ENCODE results near the gene S100A5. TPM values are rescaled to one million over a fixed set of nuclear protein-coding genes. Genes with fewer than 3 reads are reported as not detected.

S100A5 gene
- total and polyA plus RNA-seq, 2 of the 8 experiments (the other 6 are each of a cell fraction or from before 2014, with no cell fraction given): not detected

DNA sequence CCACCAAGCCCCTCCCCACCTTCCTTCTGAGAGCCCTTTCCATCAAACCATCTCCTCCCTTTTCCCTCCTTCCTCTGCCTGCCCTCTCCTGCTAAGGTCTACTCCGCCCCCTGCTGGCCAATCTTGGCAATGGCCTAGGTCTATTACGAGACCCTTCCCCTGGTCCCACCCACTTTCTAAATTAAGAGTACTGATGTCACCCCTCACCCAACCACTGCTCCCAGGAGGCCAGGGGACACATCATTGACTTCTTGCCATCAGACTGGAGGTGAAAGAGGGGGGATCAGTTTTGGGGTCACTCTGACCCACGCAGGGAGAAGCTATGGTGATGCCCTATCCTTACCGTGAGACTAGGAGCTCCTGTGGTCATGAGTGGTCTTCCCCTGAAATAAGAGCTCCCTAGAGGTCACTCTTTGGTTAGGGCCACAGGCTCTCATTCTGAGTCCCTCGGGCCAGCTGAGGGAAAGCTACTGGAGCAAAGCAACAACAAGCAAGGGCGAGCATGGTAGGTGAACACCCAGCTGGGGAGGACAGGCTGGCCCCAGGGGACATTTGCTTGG is 45.7 kb downstream of the S100A5 start (continued):
- TF ChIP-seq, protein P1, sequence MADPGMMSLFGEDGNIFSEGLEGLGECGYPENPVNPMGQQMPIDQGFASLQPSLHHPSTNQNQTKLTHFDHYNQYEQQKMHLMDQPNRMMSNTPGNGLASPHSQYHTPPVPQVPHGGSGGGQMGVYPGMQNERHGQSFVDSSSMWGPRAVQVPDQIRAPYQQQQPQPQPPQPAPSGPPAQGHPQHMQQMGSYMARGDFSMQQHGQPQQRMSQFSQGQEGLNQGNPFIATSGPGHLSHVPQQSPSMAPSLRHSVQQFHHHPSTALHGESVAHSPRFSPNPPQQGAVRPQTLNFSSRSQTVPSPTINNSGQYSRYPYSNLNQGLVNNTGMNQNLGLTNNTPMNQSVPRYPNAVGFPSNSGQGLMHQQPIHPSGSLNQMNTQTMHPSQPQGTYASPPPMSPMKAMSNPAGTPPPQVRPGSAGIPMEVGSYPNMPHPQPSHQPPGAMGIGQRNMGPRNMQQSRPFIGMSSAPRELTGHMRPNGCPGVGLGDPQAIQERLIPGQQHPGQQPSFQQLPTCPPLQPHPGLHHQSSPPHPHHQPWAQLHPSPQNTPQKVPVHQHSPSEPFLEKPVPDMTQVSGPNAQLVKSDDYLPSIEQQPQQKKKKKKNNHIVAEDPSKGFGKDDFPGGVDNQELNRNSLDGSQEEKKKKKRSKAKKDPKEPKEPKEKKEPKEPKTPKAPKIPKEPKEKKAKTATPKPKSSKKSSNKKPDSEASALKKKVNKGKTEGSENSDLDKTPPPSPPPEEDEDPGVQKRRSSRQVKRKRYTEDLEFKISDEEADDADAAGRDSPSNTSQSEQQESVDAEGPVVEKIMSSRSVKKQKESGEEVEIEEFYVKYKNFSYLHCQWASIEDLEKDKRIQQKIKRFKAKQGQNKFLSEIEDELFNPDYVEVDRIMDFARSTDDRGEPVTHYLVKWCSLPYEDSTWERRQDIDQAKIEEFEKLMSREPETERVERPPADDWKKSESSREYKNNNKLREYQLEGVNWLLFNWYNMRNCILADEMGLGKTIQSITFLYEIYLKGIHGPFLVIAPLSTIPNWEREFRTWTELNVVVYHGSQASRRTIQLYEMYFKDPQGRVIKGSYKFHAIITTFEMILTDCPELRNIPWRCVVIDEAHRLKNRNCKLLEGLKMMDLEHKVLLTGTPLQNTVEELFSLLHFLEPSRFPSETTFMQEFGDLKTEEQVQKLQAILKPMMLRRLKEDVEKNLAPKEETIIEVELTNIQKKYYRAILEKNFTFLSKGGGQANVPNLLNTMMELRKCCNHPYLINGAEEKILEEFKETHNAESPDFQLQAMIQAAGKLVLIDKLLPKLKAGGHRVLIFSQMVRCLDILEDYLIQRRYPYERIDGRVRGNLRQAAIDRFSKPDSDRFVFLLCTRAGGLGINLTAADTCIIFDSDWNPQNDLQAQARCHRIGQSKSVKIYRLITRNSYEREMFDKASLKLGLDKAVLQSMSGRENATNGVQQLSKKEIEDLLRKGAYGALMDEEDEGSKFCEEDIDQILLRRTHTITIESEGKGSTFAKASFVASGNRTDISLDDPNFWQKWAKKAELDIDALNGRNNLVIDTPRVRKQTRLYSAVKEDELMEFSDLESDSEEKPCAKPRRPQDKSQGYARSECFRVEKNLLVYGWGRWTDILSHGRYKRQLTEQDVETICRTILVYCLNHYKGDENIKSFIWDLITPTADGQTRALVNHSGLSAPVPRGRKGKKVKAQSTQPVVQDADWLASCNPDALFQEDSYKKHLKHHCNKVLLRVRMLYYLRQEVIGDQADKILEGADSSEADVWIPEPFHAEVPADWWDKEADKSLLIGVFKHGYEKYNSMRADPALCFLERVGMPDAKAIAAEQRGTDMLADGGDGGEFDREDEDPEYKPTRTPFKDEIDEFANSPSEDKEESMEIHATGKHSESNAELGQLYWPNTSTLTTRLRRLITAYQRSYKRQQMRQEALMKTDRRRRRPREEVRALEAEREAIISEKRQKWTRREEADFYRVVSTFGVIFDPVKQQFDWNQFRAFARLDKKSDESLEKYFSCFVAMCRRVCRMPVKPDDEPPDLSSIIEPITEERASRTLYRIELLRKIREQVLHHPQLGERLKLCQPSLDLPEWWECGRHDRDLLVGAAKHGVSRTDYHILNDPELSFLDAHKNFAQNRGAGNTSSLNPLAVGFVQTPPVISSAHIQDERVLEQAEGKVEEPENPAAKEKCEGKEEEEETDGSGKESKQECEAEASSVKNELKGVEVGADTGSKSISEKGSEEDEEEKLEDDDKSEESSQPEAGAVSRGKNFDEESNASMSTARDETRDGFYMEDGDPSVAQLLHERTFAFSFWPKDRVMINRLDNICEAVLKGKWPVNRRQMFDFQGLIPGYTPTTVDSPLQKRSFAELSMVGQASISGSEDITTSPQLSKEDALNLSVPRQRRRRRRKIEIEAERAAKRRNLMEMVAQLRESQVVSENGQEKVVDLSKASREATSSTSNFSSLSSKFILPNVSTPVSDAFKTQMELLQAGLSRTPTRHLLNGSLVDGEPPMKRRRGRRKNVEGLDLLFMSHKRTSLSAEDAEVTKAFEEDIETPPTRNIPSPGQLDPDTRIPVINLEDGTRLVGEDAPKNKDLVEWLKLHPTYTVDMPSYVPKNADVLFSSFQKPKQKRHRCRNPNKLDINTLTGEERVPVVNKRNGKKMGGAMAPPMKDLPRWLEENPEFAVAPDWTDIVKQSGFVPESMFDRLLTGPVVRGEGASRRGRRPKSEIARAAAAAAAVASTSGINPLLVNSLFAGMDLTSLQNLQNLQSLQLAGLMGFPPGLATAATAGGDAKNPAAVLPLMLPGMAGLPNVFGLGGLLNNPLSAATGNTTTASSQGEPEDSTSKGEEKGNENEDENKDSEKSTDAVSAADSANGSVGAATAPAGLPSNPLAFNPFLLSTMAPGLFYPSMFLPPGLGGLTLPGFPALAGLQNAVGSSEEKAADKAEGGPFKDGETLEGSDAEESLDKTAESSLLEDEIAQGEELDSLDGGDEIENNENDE (IDR thresholded peaks at IDR 0.05; ENCODE audit: insufficient replicate concordance, low read length): no peak
- peak; percentile 17; the same call in 1 of the 2 replicates for TF ChIP-seq EGR1 (IDR thresholded peaks at IDR 0.05; ENCODE audit: borderline replicate concordance, low read depth, low read length)
- TF ChIP-seq PHF8 (conservative IDR thresholded peaks at IDR 0.05; ENCODE audit: low read depth, low read length): no peak
- TF ChIP-seq NANOG (IDR thresholded peaks at IDR 0.05; ENCODE audit: insufficient read depth, low read depth, low read length, poor library complexity, severe bottlenecking): no peak
- peak; percentile 82 for TF ChIP-seq TAF7 (optimal IDR thresholded peaks at IDR 0.05; ENCODE audit: borderline replicate concordance, low read depth, low read length)
- TF ChIP-seq YY1 (IDR thresholded peaks at IDR 0.05; ENCODE audit: low read depth, low read length): 0 out of 2 replicates have a peak, but pooled peaks have one; percentile 42
- TF ChIP-seq POLR2AphosphoS5 (IDR thresholded peaks at IDR 0.05; ENCODE audit: low read depth, low read length): peak; percentile 30; the same call in 1 of the 2 replicates

Data from H1 (cell line).